HG02884 (cell line): Measurements from ENCODE around the gene CSRP2.

Source experiments
- ATAC-seq: cut with Tn5 transposase; IDR thresholded peaks from one replicate; pipeline ENCODE4 v1.9.1; 2021; ENCODE audit warnings: mild to moderate bottlenecking, moderate library complexity; ENCODE audit not compliant: unreplicated experiment

CSRP2 gene

GRCh38 chr12:76895796-76896195 is 17.0 kb upstream of the CSRP2 start:
- ATAC-seq = no peak

DNA sequence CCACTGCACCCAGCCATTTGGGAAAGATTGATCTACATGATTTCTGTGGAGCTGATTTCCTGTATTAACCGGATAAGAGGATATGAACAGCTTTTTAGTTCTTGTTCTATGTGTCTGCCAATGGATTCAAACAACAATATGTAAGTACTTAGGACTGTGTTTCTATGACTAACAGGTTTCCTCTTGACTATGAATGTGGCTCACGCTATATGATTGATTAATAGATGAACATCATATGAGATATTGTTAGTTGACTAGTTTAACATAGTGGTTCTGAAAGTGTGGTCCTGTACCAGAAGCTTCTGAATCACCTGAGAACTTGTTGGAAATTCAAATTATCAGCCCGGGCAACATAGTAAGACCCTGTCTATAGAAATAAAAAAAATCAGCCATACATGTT is 12.8 kb upstream of the CSRP2 start:
- ATAC-seq = no peak

GRCh38 chr12:76890151-76891143 is 11.6 kb upstream of the CSRP2 start:
- ATAC-seq = no peak

DNA sequence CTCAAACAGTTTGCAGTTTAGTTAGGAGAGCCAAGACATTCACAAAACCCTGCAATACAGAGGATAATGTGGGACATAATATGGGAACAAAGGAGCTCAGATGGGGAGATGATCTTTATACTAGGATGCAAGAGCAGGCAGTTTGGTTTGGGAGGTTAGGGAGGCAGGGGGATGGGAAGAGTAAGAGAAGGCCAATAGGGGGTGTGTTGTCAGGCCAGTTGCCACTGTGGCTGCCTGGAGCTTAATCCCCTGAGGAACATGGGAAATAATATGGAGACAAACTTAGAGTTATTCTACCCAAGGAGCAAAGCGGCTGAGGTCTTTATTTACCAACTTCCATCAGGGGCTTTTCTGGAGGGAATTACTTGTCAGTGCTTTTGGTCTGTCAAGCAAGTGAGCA is 10.0 kb upstream of the CSRP2 start:
- no peak for ATAC-seq

DNA sequence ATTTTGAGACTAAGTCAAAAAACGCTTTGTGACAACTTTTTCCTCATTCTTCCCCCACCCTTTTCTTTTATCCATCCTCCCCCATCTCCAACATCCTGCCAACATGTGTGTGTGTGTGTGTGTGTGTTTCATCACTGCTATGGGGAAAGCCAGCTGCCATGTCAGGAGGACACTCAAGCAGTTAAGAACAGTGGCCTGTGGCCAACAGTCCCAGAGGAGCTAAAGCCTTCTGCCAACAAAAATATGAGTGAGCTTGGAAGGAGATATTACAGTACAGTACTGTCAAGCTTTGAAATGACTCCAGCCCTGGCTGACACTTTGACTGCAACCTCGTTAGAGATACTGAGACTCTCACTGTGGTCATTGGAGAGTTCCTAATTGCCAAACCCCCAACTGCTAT is 5.0 kb upstream of the CSRP2 start:
- ATAC-seq = no peak

DNA sequence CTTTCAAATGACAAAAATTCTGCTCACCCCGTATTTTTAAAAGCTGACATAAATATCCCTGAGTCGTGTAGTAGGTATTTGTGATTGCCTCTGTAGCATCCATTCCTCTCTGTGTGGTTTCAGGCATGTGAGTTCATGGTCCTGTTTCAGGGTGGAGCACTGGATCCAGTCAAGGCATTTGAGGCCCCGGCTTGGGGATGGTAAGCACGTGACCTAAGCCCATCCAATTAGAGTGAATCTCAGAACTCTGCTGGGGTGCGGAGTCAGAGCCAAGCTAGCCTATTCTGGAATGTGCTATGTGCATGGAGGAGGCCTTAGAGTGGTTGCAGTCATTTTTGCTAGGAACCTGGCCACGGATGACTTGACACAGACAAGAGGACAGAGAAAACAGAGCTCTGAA is 4.3 kb upstream of the CSRP2 start:
- ATAC-seq = no peak

GRCh38 chr12:76882367-76882766 is 3.5 kb upstream of the CSRP2 start:
- no peak for ATAC-seq

DNA sequence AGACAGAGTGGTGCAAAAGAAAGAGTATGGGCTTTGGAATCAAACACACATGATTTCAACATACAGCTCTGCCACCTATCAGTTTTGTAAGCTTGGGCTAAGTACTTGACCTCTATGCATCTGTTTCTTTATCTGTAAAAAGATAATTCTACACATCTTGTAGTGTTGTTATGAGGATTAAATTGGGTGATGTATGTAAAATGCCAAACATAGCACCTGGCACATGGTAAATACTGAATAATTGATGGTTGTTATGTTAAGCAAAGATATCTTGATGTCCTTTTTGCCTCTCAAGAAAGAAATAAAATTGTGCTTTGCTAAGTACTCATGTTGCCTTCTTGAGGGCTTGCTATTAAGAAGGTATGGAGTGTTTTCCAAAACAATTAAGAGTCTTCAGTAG is 2.3 kb upstream of the CSRP2 start:
- no peak for ATAC-seq

GRCh38 chr12:76880519-76881023 is 1.8 kb upstream of the CSRP2 start:
- no peak for ATAC-seq

- ATAC-seq = no peak
Observed at GRCh38 chr12:76879710-76880518, 1.1 kb upstream of the CSRP2 start.

DNA sequence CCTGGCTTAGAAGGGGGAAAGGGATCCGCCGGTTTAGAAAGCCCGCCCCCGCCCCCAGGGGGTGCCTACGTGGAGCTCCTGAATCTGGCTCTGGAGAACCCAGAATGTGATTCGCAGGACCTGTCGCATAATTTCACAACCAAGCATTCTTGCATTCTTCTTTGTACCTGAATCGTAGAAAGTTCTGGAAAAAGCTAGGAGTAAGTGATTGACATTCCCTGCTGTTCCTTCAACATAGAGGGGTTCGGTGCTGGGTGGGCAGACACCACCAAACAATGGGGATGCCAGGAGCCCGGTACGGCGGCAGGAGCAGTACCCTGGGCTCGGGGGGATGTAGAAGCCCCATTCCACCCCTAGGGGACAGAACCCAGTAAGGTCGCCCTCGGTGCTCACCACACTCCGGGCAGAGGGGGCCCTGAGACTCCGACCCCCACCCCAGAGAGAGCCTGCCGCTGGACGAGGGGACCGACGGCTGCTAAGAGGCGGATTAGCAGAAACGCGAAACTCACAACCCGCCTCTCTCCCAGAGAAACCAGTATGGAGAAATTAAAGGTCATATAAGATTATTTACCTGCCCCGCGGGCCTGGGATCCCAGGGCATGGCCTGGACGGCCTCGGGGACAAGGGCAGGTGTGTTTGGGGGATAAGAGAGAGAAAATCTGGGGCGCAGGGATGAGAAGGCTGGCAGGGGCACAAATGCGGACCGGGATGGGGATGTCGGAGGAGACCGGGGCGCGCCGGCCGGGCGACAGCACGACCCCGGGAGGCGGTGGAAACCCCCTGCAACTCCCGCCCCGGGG is 520 bp downstream of the CSRP2 start:
- ATAC-seq = peak; percentile 25

- no peak for ATAC-seq
Observed at GRCh38 chr12:76876696-76877229, 2.1 kb downstream of the CSRP2 start.

DNA sequence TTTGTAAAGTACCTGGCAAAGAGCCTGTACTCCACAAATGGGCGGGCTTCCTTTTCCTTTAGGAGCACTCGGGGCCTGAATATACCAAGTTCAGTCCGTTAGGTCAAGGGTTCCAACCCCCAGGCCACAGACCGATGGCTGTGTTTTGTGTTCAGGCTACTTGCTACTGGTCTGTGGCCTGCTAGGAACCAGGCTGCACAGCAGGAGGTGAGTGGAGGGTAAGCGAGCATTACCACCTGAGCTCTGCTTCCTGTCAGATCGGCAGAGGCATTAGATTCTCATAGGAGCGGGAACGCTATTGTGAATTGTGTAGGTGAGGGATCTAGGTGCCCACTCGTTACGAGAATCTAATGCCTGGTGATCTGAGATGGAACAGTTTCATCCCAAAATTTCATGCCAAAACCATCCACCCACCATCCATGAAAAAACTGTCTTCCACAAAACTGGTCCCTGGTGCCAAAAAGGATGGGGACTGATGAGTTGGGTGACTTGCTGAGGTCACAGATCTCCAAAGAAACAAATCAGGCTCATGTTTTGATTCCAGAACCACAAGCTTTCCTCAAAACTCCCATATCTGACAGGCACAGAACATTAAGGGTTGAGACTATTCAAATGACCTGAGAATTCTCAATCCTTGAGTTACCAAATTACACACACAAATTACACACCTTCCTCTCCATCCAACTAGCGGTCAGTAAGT is 4.2 kb downstream of the CSRP2 start:
- no peak for ATAC-seq

DNA sequence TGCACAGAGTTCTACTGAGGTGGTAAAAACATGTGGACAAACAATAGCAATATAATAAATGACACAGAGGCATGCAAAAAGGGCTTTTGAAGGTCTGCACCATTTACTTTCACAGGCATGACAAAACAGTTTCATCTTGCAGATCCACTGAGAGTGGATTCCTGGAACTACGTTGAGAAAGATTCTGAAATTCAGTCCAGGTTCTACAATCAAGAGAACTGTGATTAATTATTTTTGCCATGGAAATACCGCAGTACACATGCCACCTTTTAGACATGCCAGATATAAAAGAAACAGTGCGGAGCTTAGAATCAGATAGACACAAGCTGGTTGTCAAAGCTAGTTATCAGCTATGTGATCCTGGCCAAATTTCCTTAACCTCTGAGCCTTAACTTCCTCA is 4.8 kb downstream of the CSRP2 start:
- no peak for ATAC-seq

- no peak for ATAC-seq
Observed at GRCh38 chr12:76872415-76872814, 6.4 kb downstream of the CSRP2 start.

DNA sequence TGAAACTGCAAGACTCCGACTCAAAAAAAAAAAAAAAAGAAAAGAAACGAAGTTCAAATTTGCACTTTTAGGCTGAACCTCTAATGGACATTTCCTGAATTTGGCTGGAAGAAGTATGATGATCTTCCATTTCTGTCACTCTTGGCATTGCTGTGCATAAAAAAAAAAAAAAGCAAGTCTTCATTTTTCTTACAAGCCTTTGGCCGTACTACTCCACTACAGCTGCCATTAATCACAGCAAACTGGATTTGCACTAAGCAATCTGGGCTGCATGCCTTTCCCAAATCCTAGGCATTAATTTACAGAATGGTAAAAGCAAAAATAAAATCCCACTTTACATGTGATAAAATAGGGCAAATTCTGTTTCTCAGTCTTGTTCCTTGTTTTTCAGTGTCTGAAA is 7.1 kb downstream of the CSRP2 start:
- ATAC-seq = no peak

GRCh38 chr12:76871082-76871481 is 7.7 kb downstream of the CSRP2 start:
- ATAC-seq = no peak

DNA sequence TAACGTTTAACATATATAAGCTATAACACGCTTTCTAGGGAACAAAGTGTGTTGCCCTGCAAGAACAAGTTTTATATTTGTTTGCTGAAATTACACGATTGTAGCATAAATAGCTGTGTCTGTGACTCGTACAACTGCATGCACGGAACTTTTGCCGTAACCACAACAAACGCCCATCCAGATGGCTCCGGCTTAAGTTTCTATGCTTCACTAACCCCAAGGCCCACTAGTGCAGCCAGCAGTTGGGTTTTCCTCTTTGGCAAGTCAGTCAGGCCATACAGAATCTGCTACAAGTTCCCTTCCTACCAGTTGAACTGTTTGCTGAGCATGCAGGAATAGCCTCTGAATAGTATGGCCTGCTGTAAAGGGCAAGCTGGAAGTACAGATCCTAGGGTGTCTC is 12.1 kb downstream of the CSRP2 start:
- peak; percentile 39 for ATAC-seq

GRCh38 chr12:76866151-76866567 is 12.7 kb downstream of the CSRP2 start:
- no peak for ATAC-seq

DNA sequence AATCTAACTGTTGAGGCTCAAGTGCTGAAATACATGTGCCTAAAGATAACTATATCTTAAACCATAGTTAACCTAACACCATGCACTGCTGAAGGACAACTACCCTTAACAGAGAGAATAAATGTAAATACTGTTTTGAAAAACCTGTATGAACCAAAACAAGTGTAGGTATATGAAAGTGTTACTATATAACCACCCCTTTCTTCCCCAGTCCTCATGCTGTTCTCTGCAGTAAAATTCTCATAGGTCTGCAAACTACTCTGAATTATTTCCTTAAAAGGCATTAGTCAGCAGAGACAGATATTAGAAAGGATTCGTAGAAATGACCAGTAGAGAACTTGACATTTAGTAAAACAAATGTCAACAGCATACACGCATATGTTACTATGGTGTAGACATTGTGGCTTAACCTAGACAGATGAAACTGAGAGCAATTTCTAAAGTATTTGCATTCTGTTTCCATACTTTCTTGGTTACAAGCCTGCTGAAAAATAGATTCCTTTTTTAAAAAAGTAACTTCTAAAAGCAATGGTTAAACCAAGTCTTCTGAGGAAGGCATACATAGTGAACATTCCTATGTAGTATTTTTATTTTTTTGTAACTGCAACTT is 13.9 kb downstream of the CSRP2 start:
- peak; percentile 84 for ATAC-seq
